Measurements from ENCODE around the gene VAV2.

DNA sequence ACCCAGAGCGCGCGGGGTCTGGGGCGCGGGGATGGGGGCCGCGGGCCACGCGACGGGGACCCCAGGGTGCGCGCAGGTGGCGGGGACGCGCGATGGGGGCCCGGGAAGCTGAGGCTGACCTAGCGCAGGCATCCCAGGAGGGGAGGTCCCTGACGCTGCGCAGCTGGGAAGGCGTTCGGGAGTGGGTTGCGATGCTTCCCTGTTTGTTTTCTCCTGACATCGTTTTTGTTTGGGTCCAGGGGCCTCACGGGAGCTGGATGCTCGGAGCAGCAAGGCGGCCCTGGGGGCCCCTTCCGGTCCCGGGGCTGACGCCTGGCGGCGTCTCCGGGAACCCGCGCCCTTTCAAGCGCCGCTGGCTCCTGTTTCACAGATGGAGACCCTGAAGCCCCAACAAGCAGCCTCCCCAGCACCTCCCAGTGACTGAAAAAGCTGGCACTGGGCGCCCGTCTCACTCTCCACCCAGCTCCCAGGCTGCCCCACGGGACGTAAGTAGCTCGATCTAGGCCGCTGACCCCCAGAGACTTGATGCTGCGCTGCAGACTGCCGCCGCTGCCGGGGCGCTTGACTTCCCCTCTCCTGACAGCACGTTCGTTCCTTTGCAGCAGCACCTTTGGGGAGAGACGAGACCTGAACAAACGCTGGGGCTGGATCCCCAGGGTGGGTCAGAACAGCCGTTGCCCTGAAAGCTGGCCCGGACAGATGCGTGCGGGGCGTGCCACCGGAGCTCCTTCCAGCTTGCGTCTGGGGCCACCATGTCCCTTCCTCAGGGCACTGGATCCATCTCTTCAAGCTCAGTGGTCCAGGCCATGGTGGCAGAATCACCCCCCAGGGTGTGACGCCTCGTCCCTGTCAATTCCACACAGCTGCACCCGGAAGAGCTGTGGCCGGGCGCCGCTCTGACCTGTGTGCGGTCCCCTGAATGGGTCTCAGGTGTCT lies 33.8 kb upstream of the VAV2 start:
- TF ChIP-seq, protein P1, sequence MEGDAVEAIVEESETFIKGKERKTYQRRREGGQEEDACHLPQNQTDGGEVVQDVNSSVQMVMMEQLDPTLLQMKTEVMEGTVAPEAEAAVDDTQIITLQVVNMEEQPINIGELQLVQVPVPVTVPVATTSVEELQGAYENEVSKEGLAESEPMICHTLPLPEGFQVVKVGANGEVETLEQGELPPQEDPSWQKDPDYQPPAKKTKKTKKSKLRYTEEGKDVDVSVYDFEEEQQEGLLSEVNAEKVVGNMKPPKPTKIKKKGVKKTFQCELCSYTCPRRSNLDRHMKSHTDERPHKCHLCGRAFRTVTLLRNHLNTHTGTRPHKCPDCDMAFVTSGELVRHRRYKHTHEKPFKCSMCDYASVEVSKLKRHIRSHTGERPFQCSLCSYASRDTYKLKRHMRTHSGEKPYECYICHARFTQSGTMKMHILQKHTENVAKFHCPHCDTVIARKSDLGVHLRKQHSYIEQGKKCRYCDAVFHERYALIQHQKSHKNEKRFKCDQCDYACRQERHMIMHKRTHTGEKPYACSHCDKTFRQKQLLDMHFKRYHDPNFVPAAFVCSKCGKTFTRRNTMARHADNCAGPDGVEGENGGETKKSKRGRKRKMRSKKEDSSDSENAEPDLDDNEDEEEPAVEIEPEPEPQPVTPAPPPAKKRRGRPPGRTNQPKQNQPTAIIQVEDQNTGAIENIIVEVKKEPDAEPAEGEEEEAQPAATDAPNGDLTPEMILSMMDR (conservative IDR thresholded peaks at IDR 0.05; ENCODE audit: low read length): peak; percentile 56
- TF ChIP-seq EZH2phosphoT487 (IDR thresholded peaks at IDR 0.05; ENCODE audit: borderline replicate concordance, low read depth, low read length): no peak
